Large intestine (tissue), 12 donors: ENCODE measurements around the gene TMEM190. TPM values are rescaled to one million over a fixed set of nuclear protein-coding genes. Genes with fewer than 3 reads are reported as not detected.
"Not testable (repeated sequence)": the region's sequence is repeated elsewhere in the genome, so short reads cannot be mapped to it uniquely, and the experiment has no call there.

ENCODE experiments used
- DNase-seq, 2 donors: peaks; one replicate each; pipeline versions ENCODE4 v3.0.0 to v3.0.0-alpha.2; 2013
- H3K27ac ChIP-seq: one replicate; pipeline ENCODE4 v1.5.1; 2013; ENCODE audit warnings: low read length
- H3K27me3 ChIP-seq: 2 replicates; pipeline ENCODE4 v1.6.1; 2013; ENCODE audit warnings: low read length; ENCODE audit not compliant: control insufficient read depth, insufficient read depth
- H3K36me3 ChIP-seq: 2 replicates; pipeline ENCODE4 v1.6.1; 2013; ENCODE audit warnings: low read length; ENCODE audit not compliant: control insufficient read depth, insufficient read depth
- H3K4me1 ChIP-seq: one replicate; pipeline ENCODE4 v1.6.1; 2013; ENCODE audit warnings: low read length; ENCODE audit not compliant: control insufficient read depth, insufficient read depth
- H3K4me3 ChIP-seq: one replicate; pipeline ENCODE4 v1.5.1; 2013; ENCODE audit warnings: low read length
- H3K9me3 ChIP-seq: one replicate; pipeline ENCODE4 v1.6.1; 2013; ENCODE audit warnings: mild to moderate bottlenecking, low read depth, low read length, moderate library complexity; ENCODE audit not compliant: control insufficient read depth
- WGBS: methylation state at CpG from one replicate; pipeline ENCODE4 v1.1.5; 2013; ENCODE audit warnings: low lambda C conversion rate; ENCODE audit not compliant: insufficient coverage; 5-methylcytosine and 5-hydroxymethylcytosine counted together
- long read RNA-seq, 11 donors: transcript quantifications; one replicate each; lab custom pipeline, GENCODE V29; 2026
- polyA plus RNA-seq: library from polyadenylated mRNA; unstranded; fragments of 120-200 nt; gene quantifications from one replicate; pipeline ENCODE4 v1.2.1, GENCODE V29; 2013

Gene TMEM190
- 0.93 TPM for polyA plus RNA-seq
- long read RNA-seq, donor 1, partial matches to known transcripts: 0 of 1 reads
- long read RNA-seq, donor 1, other reads (novel, unspliced or antisense): 0 of 1 reads
- long read RNA-seq, donor 2, partial matches to known transcripts: 366 of 367 reads
- long read RNA-seq, donor 2, other reads (novel, unspliced or antisense): 0 of 367 reads
- long read RNA-seq, donor 3, partial matches to known transcripts: 491 of 492 reads
- long read RNA-seq, donor 3, other reads (novel, unspliced or antisense): 0 of 492 reads
- long read RNA-seq, donor 4: 0 reads
- long read RNA-seq, donor 5: 0 reads
- long read RNA-seq, donor 6, partial matches to known transcripts: 357 of 359 reads
- long read RNA-seq, donor 6, other reads (novel, unspliced or antisense): 0 of 359 reads
- long read RNA-seq, donor 7: 0 reads
- long read RNA-seq, donor 8: 0 reads
- long read RNA-seq, donor 9: 0 reads
- long read RNA-seq, donor 10: 0 reads
- long read RNA-seq, donor 11, partial matches to known transcripts: 0 of 1 reads
- long read RNA-seq, donor 11, other reads (novel, unspliced or antisense): 0 of 1 reads

GRCh38 chr19:55376241-55376933 is at the start of gene TMEM190:
Gene TMEM190, plus strand, starts transcription at chr19:55376826. Its CDS starts 28 bp downstream, at chr19:55376854.
- Histone ChIP-seq H3K9me3 (peaks cover 6% of the 10 kb centered on the region), H3K27ac (no peak within 1 kb of the TSS), H3K27me3 (peaks cover 61% of the 10 kb centered on the region), H3K36me3 (no peaks in the 10 kb centered on the region), H3K4me1 (peaks cover 9% of the 10 kb centered on the region), H3K4me3 (no peak within 1 kb of the TSS)
- no CpG with 5 or more reads among the region's 21 CpGs for WGBS
- DNase-seq: no peak

GRCh38 chr19:55328774-55329318 is 47.8 kb upstream of the TMEM190 start:
- peaks cover 14% of the 10 kb centered on the region for H3K4me1 ChIP-seq
- H3K27ac ChIP-seq, DNase-seq, H3K9me3 ChIP-seq, H3K27me3 ChIP-seq, H3K4me3 ChIP-seq, H3K36me3 ChIP-seq: not testable (repeated sequence)
- WGBS: 95% methylated on average over 2 of the region's 4 CpGs

- not testable (repeated sequence) for H3K9me3 ChIP-seq, DNase-seq, H3K27ac ChIP-seq, H3K36me3 ChIP-seq, H3K4me3 ChIP-seq, H3K27me3 ChIP-seq
- no CpG with 5 or more reads among the region's 6 CpGs for WGBS
- peaks cover 21% of the 10 kb centered on the region for H3K4me1 ChIP-seq
Observed at GRCh38 chr19:55329791-55330190, 46.8 kb upstream of the TMEM190 start.

GRCh38 chr19:55333870-55334269 is 42.8 kb upstream of the TMEM190 start:
- Histone ChIP-seq H3K4me1 (peaks cover 19% of the 10 kb centered on the region), H3K36me3 (no peaks in the 10 kb centered on the region), H3K9me3 (peaks cover 3% of the 10 kb centered on the region), H3K4me3 (no peak overlapping the region), H3K27ac (peak overlapping the region; percentile 92), H3K27me3 (no peaks in the 10 kb centered on the region)
- DNase-seq: peak; percentile 96 to 99
- no CpG with 5 or more reads among the region's 11 CpGs for WGBS

GRCh38 chr19:55336101-55336500 is 40.5 kb upstream of the TMEM190 start:
- no peaks in the 10 kb centered on the region for H3K36me3 ChIP-seq
- H3K4me1 ChIP-seq: peaks cover 24% of the 10 kb centered on the region
- no peak overlapping the region for H3K4me3 ChIP-seq
- WGBS: no CpG with 5 or more reads among the region's 7 CpGs
- no peak overlapping the region for H3K27ac ChIP-seq
- no peak for DNase-seq
- H3K27me3 ChIP-seq: no peaks in the 10 kb centered on the region
- peaks cover 2% of the 10 kb centered on the region for H3K9me3 ChIP-seq

- DNase-seq: peak; percentile 100
- H3K36me3 ChIP-seq: peaks cover 22% of the 10 kb centered on the region
- no peaks in the 10 kb centered on the region for H3K9me3 ChIP-seq
- H3K4me1 ChIP-seq: peaks cover 19% of the 10 kb centered on the region
- H3K27ac ChIP-seq: peak within 1 kb of the TSS; percentile 98
- H3K27me3 ChIP-seq: no peaks in the 10 kb centered on the region
- peak within 1 kb of the TSS; percentile 65 for H3K4me3 ChIP-seq
- no CpG with 5 or more reads among the region's 63 CpGs for WGBS
Observed at GRCh38 chr19:55339105-55339888, 37.3 kb upstream of the TMEM190 start, which contains the start of gene KMT5C. Gene KMT5C, plus strand, starts transcription at chr19:55339876. Its CDS starts 2,061 bp downstream, at chr19:55341937.

- Histone ChIP-seq H3K27ac (peak overlapping the region; percentile 90), H3K4me1 (peaks cover 16% of the 10 kb centered on the region)
- no CpG with 5 or more reads among the region's 44 CpGs for WGBS
Observed at GRCh38 chr19:55339889-55340783, 36.5 kb upstream of the TMEM190 start.

GRCh38 chr19:55340784-55341147 is 35.9 kb upstream of the TMEM190 start:
- peaks cover 27% of the 10 kb centered on the region for H3K36me3 ChIP-seq
- peak overlapping the region; percentile 65 for H3K4me3 ChIP-seq
- peak overlapping the region; percentile 90 for H3K27ac ChIP-seq
- DNase-seq: peak; percentile 53 to 70
- H3K27me3 ChIP-seq: no peaks in the 10 kb centered on the region
- H3K9me3 ChIP-seq: no peaks in the 10 kb centered on the region
- peaks cover 16% of the 10 kb centered on the region for H3K4me1 ChIP-seq
- WGBS: no CpG with 5 or more reads among the region's 24 CpGs

More at GRCh38 chr19:55339889-55340783, 36.5 kb upstream of the TMEM190 start:
- Histone ChIP-seq H3K36me3 (peaks cover 26% of the 10 kb centered on the region), H3K9me3 (no peaks in the 10 kb centered on the region), H3K4me3 (peak overlapping the region; percentile 65), H3K27me3 (no peaks in the 10 kb centered on the region)
- DNase-seq: peak; percentile 61 to 71

GRCh38 chr19:55341171-55341588 is 35.4 kb upstream of the TMEM190 start:
- H3K27me3 ChIP-seq: no peaks in the 10 kb centered on the region
- H3K27ac ChIP-seq: peak overlapping the region; percentile 90
- H3K4me3 ChIP-seq: peak overlapping the region; percentile 65
- WGBS: no CpG with 5 or more reads among the region's 15 CpGs
- H3K4me1 ChIP-seq: peaks cover 16% of the 10 kb centered on the region
- H3K9me3 ChIP-seq: no peaks in the 10 kb centered on the region
- peaks cover 30% of the 10 kb centered on the region for H3K36me3 ChIP-seq
- DNase-seq: peak; percentile 86 to 87
